GM23338 (cell line): ENCODE data around the gene CCNI.

Experiments
- POLR2AphosphoS5 ChIP-seq: IDR thresholded peaks from 2 replicates; pipeline ENCODE4 v1.6.1; 2016; ENCODE audit warnings: antibody characterized with exemption, low read depth
- STAT1 ChIP-seq: IDR thresholded peaks from one replicate; pipeline ENCODE4 v1.6.1; 2016; ENCODE audit warnings: antibody characterized with exemption; ENCODE audit not compliant: unreplicated experiment
- TF ChIP-seq, protein P1 (sequence below), 2 experiments: fragments of 200-600 bp in 1 of 2; sonication (generic) in 1 of 2; conservative IDR thresholded peaks; 2 replicates each; pipeline versions ENCODE4 v1.5.1 to v1.6.1; 2016 to 2017; ENCODE audit warnings: antibody characterized with exemption in 2 of 2, low read depth in 2 of 2, mild to moderate bottlenecking in 2 of 2, moderate library complexity in 1 of 2
- TF ChIP-seq, protein P2 (sequence below): IDR thresholded peaks from one replicate; pipeline ENCODE4 v1.6.1; 2018; ENCODE audit warnings: antibody characterized with exemption; ENCODE audit not compliant: unreplicated experiment

DNA sequence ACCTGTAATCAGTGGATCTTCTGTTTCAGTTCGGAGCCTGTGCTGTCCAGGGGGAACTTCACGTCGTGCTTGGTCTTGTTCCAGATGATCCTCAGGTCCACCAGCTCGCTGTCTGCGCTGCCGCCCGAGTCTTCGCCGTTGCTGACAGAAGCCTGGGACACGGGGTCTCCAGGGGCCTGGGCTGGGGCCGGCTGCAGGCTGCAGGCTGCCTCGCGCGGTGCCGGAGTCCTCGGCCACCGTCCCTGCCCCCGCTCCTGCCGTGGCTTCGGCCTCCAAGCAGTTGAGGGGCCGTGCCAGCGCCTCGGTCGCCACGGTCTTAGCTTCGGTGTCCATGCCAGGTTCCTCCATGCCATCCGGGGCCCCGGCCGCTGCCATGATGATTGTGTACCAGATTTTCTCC lies 37.3 kb upstream of the CCNI start:
- TF ChIP-seq, protein P1, sequence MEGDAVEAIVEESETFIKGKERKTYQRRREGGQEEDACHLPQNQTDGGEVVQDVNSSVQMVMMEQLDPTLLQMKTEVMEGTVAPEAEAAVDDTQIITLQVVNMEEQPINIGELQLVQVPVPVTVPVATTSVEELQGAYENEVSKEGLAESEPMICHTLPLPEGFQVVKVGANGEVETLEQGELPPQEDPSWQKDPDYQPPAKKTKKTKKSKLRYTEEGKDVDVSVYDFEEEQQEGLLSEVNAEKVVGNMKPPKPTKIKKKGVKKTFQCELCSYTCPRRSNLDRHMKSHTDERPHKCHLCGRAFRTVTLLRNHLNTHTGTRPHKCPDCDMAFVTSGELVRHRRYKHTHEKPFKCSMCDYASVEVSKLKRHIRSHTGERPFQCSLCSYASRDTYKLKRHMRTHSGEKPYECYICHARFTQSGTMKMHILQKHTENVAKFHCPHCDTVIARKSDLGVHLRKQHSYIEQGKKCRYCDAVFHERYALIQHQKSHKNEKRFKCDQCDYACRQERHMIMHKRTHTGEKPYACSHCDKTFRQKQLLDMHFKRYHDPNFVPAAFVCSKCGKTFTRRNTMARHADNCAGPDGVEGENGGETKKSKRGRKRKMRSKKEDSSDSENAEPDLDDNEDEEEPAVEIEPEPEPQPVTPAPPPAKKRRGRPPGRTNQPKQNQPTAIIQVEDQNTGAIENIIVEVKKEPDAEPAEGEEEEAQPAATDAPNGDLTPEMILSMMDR (conservative IDR thresholded peaks at IDR 0.05; ENCODE audit: low read depth in 2 of 2) = no peak
- TF ChIP-seq POLR2AphosphoS5 (no peak), STAT1 (no peak)
- TF ChIP-seq, protein P2, sequence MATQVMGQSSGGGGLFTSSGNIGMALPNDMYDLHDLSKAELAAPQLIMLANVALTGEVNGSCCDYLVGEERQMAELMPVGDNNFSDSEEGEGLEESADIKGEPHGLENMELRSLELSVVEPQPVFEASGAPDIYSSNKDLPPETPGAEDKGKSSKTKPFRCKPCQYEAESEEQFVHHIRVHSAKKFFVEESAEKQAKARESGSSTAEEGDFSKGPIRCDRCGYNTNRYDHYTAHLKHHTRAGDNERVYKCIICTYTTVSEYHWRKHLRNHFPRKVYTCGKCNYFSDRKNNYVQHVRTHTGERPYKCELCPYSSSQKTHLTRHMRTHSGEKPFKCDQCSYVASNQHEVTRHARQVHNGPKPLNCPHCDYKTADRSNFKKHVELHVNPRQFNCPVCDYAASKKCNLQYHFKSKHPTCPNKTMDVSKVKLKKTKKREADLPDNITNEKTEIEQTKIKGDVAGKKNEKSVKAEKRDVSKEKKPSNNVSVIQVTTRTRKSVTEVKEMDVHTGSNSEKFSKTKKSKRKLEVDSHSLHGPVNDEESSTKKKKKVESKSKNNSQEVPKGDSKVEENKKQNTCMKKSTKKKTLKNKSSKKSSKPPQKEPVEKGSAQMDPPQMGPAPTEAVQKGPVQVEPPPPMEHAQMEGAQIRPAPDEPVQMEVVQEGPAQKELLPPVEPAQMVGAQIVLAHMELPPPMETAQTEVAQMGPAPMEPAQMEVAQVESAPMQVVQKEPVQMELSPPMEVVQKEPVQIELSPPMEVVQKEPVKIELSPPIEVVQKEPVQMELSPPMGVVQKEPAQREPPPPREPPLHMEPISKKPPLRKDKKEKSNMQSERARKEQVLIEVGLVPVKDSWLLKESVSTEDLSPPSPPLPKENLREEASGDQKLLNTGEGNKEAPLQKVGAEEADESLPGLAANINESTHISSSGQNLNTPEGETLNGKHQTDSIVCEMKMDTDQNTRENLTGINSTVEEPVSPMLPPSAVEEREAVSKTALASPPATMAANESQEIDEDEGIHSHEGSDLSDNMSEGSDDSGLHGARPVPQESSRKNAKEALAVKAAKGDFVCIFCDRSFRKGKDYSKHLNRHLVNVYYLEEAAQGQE = no peak
